Measurements from ENCODE around the gene SLC39A11. TPM values are rescaled to one million over a fixed set of nuclear protein-coding genes. Genes with fewer than 3 reads are reported as not detected.

Gene SLC39A11
- total RNA-seq, 1 experiment from 2014 or later = 18.9 TPM

- H3K9me3 Mint-ChIP-seq = peaks cover 23% of the 10 kb centered on the region
- peaks cover 7% of the 10 kb centered on the region for H3K36me3 Mint-ChIP-seq
- no peaks in the 10 kb centered on the region for H3K27me3 Mint-ChIP-seq (ENCODE audit: low read depth)
- ATAC-seq (no peak), DNase-seq (ENCODE audit: low spot score) (no peak)
- TF ChIP-seq ZNF512 (CRISPR knock-in tag; IDR thresholded peaks at IDR 0.05; ENCODE audit: borderline replicate concordance) (no peak), ZNF219 (CRISPR knock-in tag; IDR thresholded peaks at IDR 0.05; ENCODE audit: borderline replicate concordance) (no peak), ZBTB43 (CRISPR knock-in tag; IDR thresholded peaks at IDR 0.05) (no peak), SMAD3 (CRISPR knock-in tag; IDR thresholded peaks at IDR 0.05; ENCODE audit: borderline replicate concordance) (no peak), EMX1 (CRISPR knock-in tag; IDR thresholded peaks at IDR 0.05) (no peak), CBFB (CRISPR knock-in tag; IDR thresholded peaks at IDR 0.05; ENCODE audit: low read depth) (no peak), E2F5 (CRISPR knock-in tag; IDR thresholded peaks at IDR 0.05) (no peak)
- TF ChIP-seq, protein P1, sequence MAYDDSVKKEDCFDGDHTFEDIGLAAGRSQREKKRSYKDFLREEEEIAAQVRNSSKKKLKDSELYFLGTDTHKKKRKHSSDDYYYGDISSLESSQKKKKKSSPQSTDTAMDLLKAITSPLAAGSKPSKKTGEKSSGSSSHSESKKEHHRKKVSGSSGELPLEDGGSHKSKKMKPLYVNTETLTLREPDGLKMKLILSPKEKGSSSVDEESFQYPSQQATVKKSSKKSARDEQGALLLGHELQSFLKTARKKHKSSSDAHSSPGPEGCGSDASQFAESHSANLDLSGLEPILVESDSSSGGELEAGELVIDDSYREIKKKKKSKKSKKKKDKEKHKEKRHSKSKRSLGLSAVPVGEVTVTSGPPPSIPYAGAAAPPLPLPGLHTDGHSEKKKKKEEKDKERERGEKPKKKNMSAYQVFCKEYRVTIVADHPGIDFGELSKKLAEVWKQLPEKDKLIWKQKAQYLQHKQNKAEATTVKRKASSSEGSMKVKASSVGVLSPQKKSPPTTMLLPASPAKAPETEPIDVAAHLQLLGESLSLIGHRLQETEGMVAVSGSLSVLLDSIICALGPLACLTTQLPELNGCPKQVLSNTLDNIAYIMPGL (CRISPR knock-in tag; IDR thresholded peaks at IDR 0.05) = no peak
- H3K4me1 Mint-ChIP-seq = peaks cover 3% of the 10 kb centered on the region; the same call in 1 of the 2 replicates
- ChIA-PET POLR2A (interaction anchor here (0.6 kb wide), 1 partner anchor 395 kb away, joined by 3 read pairs; no protein-coding TSS in a partner anchor), CTCF (interaction anchor here (1.2 kb wide), 1 partner anchor 37 kb away, joined by 6 read pairs; no protein-coding TSS in a partner anchor)
- no peak overlapping the region for H3K4me3 Mint-ChIP-seq
- no peak overlapping the region for H3K27ac Mint-ChIP-seq
Measured at GRCh38 chr17:73022694-73023093, 69.8 kb downstream of the SLC39A11 start.

GRCh38 chr17:73021771-73022170 lies 70.7 kb downstream of the SLC39A11 start:
- Mint-ChIP-seq H3K36me3 (peaks cover 7% of the 10 kb centered on the region), H3K4me1 (peaks cover 3% of the 10 kb centered on the region; the same call in 1 of the 2 replicates), H3K4me3 (no peak overlapping the region), H3K9me3 (peaks cover 23% of the 10 kb centered on the region), H3K27ac (no peak overlapping the region), H3K27me3 (ENCODE audit: low read depth) (no peaks in the 10 kb centered on the region)
- DNase-seq (ENCODE audit: low spot score) = no peak
- no peak for ATAC-seq
- CTCF ChIA-PET = no interaction called here
- POLR2A ChIA-PET = no interaction called here
- TF ChIP-seq ZNF512 (CRISPR knock-in tag; IDR thresholded peaks at IDR 0.05; ENCODE audit: borderline replicate concordance) = no peak
- TF ChIP-seq, protein P2, sequence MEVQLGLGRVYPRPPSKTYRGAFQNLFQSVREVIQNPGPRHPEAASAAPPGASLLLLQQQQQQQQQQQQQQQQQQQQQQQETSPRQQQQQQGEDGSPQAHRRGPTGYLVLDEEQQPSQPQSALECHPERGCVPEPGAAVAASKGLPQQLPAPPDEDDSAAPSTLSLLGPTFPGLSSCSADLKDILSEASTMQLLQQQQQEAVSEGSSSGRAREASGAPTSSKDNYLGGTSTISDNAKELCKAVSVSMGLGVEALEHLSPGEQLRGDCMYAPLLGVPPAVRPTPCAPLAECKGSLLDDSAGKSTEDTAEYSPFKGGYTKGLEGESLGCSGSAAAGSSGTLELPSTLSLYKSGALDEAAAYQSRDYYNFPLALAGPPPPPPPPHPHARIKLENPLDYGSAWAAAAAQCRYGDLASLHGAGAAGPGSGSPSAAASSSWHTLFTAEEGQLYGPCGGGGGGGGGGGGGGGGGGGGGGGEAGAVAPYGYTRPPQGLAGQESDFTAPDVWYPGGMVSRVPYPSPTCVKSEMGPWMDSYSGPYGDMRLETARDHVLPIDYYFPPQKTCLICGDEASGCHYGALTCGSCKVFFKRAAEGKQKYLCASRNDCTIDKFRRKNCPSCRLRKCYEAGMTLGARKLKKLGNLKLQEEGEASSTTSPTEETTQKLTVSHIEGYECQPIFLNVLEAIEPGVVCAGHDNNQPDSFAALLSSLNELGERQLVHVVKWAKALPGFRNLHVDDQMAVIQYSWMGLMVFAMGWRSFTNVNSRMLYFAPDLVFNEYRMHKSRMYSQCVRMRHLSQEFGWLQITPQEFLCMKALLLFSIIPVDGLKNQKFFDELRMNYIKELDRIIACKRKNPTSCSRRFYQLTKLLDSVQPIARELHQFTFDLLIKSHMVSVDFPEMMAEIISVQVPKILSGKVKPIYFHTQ (CRISPR knock-in tag; IDR thresholded peaks at IDR 0.05) = no peak
- TF ChIP-seq, protein P3, sequence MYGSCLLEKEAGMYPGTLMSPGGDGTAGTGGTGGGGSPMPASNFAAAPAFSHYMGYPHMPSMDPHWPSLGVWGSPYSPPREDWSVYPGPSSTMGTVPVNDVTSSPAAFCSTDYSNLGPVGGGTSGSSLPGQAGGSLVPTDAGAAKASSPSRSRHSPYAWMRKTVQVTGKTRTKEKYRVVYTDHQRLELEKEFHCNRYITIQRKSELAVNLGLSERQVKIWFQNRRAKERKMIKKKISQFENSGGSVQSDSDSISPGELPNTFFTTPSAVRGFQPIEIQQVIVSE (CRISPR knock-in tag; IDR thresholded peaks at IDR 0.05; ENCODE audit: borderline replicate concordance) = no peak
- TF ChIP-seq, protein P4, sequence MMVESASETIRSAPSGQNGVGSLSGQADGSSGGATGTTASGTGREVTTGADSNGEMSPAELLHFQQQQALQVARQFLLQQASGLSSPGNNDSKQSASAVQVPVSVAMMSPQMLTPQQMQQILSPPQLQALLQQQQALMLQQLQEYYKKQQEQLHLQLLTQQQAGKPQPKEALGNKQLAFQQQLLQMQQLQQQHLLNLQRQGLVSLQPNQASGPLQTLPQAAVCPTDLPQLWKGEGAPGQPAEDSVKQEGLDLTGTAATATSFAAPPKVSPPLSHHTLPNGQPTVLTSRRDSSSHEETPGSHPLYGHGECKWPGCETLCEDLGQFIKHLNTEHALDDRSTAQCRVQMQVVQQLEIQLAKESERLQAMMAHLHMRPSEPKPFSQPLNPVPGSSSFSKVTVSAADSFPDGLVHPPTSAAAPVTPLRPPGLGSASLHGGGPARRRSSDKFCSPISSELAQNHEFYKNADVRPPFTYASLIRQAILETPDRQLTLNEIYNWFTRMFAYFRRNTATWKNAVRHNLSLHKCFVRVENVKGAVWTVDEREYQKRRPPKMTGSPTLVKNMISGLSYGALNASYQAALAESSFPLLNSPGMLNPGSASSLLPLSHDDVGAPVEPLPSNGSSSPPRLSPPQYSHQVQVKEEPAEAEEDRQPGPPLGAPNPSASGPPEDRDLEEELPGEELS (CRISPR knock-in tag; IDR thresholded peaks at IDR 0.05) = no peak
- no peak for TF ChIP-seq SP1 (CRISPR knock-in tag; conservative IDR thresholded peaks at IDR 0.05)
- TF ChIP-seq, protein P5, sequence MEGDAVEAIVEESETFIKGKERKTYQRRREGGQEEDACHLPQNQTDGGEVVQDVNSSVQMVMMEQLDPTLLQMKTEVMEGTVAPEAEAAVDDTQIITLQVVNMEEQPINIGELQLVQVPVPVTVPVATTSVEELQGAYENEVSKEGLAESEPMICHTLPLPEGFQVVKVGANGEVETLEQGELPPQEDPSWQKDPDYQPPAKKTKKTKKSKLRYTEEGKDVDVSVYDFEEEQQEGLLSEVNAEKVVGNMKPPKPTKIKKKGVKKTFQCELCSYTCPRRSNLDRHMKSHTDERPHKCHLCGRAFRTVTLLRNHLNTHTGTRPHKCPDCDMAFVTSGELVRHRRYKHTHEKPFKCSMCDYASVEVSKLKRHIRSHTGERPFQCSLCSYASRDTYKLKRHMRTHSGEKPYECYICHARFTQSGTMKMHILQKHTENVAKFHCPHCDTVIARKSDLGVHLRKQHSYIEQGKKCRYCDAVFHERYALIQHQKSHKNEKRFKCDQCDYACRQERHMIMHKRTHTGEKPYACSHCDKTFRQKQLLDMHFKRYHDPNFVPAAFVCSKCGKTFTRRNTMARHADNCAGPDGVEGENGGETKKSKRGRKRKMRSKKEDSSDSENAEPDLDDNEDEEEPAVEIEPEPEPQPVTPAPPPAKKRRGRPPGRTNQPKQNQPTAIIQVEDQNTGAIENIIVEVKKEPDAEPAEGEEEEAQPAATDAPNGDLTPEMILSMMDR (IDR thresholded peaks at IDR 0.05) = no peak
- no peak for TF ChIP-seq GABPB1 (CRISPR knock-in tag; IDR thresholded peaks at IDR 0.05)
- TF ChIP-seq E2F4 (CRISPR knock-in tag; IDR thresholded peaks at IDR 0.05; ENCODE audit: borderline replicate concordance, low read depth) = no peak
- no peak for TF ChIP-seq RORB (CRISPR knock-in tag; IDR thresholded peaks at IDR 0.05)
- TF ChIP-seq MYBL2 (CRISPR knock-in tag; IDR thresholded peaks at IDR 0.05) = no peak
- no peak for TF ChIP-seq TCF7 (CRISPR knock-in tag; IDR thresholded peaks at IDR 0.05; ENCODE audit: low read depth)
